WTC11 (cell line): ENCODE results near the gene PADI6. TPM values are rescaled to one million over a fixed set of nuclear protein-coding genes. Genes with fewer than 3 reads are reported as not detected.

Experiments
- ATAC-seq: fragments of 200-7000 bp; cut with Tn5 transposase; 2 replicates; pipeline ENCODE4 v1.10.0; 2021; ENCODE audit warnings: mild to moderate bottlenecking, moderate library complexity
- CTCF ChIA-PET: fragments of 300-600 bp; sonication (Branson Sonifier 250); formaldehyde crosslinking; loops from one replicate; lab custom pipeline; 2021; ENCODE audit warnings: antibody characterized with exemption; lab: Charles Lee
- POLR2A ChIA-PET: fragments of 350-600 bp; sonication (Branson Sonifier 250); formaldehyde crosslinking; loops from one replicate; lab custom pipeline; 2021; ENCODE audit warnings: antibody characterized with exemption; lab: Charles Lee
- DNase-seq: peaks from one replicate; pipeline ENCODE4 v3.0.0; 2021; ENCODE audit warnings: low spot score
- H3K27ac Mint-ChIP-seq: 2 replicates; pipeline ENCODE4 v1.8.0; 2021; ENCODE audit warnings: mixed read lengths
- H3K27me3 Mint-ChIP-seq: 2 replicates; pipeline ENCODE4 v1.8.0; 2021; ENCODE audit warnings: low read depth, mild to moderate bottlenecking, moderate library complexity, mixed read lengths
- H3K36me3 Mint-ChIP-seq: 2 replicates; pipeline ENCODE4 v1.8.0; 2021; ENCODE audit warnings: mixed read lengths
- H3K4me1 Mint-ChIP-seq: 2 replicates; pipeline ENCODE4 v1.8.0; 2022; ENCODE audit warnings: mixed read lengths
- H3K4me3 Mint-ChIP-seq: 2 replicates; pipeline ENCODE4 v1.8.0; 2021; ENCODE audit warnings: mild to moderate bottlenecking, moderate library complexity, mixed read lengths
- H3K9me3 Mint-ChIP-seq: 2 replicates; pipeline ENCODE4 v1.8.0; 2021; ENCODE audit warnings: mixed read lengths
- AR ChIP-seq: fragments of 250-450 bp; sonication (Bioruptor Pico); IDR thresholded peaks from 2 replicates; pipeline ENCODE4 v1.9.0; 2021; ENCODE audit warnings: mild to moderate bottlenecking
- ATF1 ChIP-seq: sonication (generic); formaldehyde crosslinking; IDR thresholded peaks from 2 replicates; pipeline ENCODE4 v1.8.1; 2023; ENCODE audit warnings: mild to moderate bottlenecking, moderate library complexity, missing genetic modification reagents
- ATF6 ChIP-seq: sonication (generic); formaldehyde crosslinking; IDR thresholded peaks from 2 replicates; pipeline ENCODE4 v1.8.1; 2023; ENCODE audit warnings: mild to moderate bottlenecking, missing genetic modification reagents
- CREB1 ChIP-seq: sonication (generic); formaldehyde crosslinking; IDR thresholded peaks from 2 replicates; pipeline ENCODE4 v1.8.0; 2023; ENCODE audit warnings: mild to moderate bottlenecking, missing genetic modification reagents
- E2F1 ChIP-seq: sonication (generic); formaldehyde crosslinking; IDR thresholded peaks from 2 replicates; pipeline ENCODE4 v1.8.0; 2022; ENCODE audit warnings: mild to moderate bottlenecking, missing genetic modification reagents
- MLX ChIP-seq: sonication (generic); formaldehyde crosslinking; IDR thresholded peaks from 2 replicates; pipeline ENCODE4 v1.8.1; 2023; ENCODE audit warnings: mild to moderate bottlenecking, missing genetic modification reagents, moderate library complexity
- SMAD4 ChIP-seq: sonication (generic); formaldehyde crosslinking; IDR thresholded peaks from 2 replicates; pipeline ENCODE4 v1.8.0; 2022; ENCODE audit warnings: mild to moderate bottlenecking, missing genetic modification reagents
- TP53 ChIP-seq: sonication (generic); formaldehyde crosslinking; IDR thresholded peaks from 2 replicates; pipeline ENCODE4 v1.8.1; 2023; ENCODE audit warnings: mild to moderate bottlenecking, missing genetic modification reagents
- USF1 ChIP-seq: sonication (generic); formaldehyde crosslinking; IDR thresholded peaks from 2 replicates; pipeline ENCODE4 v1.8.0; 2022; ENCODE audit warnings: mild to moderate bottlenecking, missing genetic modification reagents
- USF2 ChIP-seq: sonication (generic); formaldehyde crosslinking; IDR thresholded peaks from 2 replicates; pipeline ENCODE4 v1.8.1; 2023; ENCODE audit warnings: mild to moderate bottlenecking, missing genetic modification reagents, moderate library complexity
- ZNF396 ChIP-seq: fragments of 250-450 bp; sonication (Bioruptor Pico); IDR thresholded peaks from 2 replicates; pipeline ENCODE4 v1.8.0; 2021; ENCODE audit warnings: mild to moderate bottlenecking, moderate library complexity, borderline replicate concordance
- ZNF512 ChIP-seq: sonication (generic); formaldehyde crosslinking; IDR thresholded peaks from 2 replicates; pipeline ENCODE4 v1.8.1; 2022; ENCODE audit warnings: missing genetic modification reagents, borderline replicate concordance
- ZNF532 ChIP-seq: fragments of 250-450 bp; sonication (Bioruptor Pico); IDR thresholded peaks from 2 replicates; pipeline ENCODE4 v1.9.0; 2021; ENCODE audit warnings: mild to moderate bottlenecking, borderline replicate concordance
- ZNF671 ChIP-seq: fragments of 250-450 bp; sonication (Bioruptor Pico); IDR thresholded peaks from 2 replicates; pipeline ENCODE4 v1.8.0; 2021; ENCODE audit warnings: mild to moderate bottlenecking
- ZSCAN18 ChIP-seq: fragments of 250-450 bp; sonication (Bioruptor Pico); IDR thresholded peaks from 2 replicates; pipeline ENCODE4 v2.1.2; 2022; ENCODE audit warnings: mild to moderate bottlenecking, moderate library complexity
- total RNA-seq: library from RNA; stranded (reverse); gene quantifications from 3 replicates; pipeline ENCODE4 v1.2.3, GENCODE V29; 2021

The PADI6 gene
- total RNA-seq, 1 experiment from 2014 or later, result not detected

GRCh38 chr1:17348593-17349234, 23.3 kb upstream of the PADI6 start:
- DNase-seq, result no peak
- H3K4me1 Mint-ChIP-seq, result peaks cover 4% of the 10 kb centered on the region; the same call in 1 of the 2 replicates
- H3K27me3 Mint-ChIP-seq, result peaks cover 3% of the 10 kb centered on the region; the same call in 1 of the 2 replicates
- H3K9me3 Mint-ChIP-seq, result peaks cover 10% of the 10 kb centered on the region
- no peak overlapping the region for H3K4me3 Mint-ChIP-seq
- CTCF ChIA-PET, result interaction anchor here (1.0 kb wide), 1 partner anchor 223 kb away, joined by 3 read pairs; no protein-coding TSS in a partner anchor
- ATAC-seq, result no peak
- peaks cover 3% of the 10 kb centered on the region; the same call in 1 of the 2 replicates for H3K36me3 Mint-ChIP-seq
- no peak overlapping the region for H3K27ac Mint-ChIP-seq
- no peak for TF ChIP-seq CREB1
- TF ChIP-seq ZNF671 (CRISPR knock-in tag), result no peak
- no peak for TF ChIP-seq MLX (CRISPR knock-in tag)
- no peak for TF ChIP-seq ZSCAN18
- no peak for TF ChIP-seq USF1 (CRISPR knock-in tag)
- TF ChIP-seq ATF6 (CRISPR knock-in tag), result no peak
- TF ChIP-seq AR (CRISPR knock-in tag), result no peak
- POLR2A ChIA-PET, result no interaction called here

- H3K36me3 Mint-ChIP-seq, result no peaks in the 10 kb centered on the region
- ATAC-seq (no peak), DNase-seq (no peak)
- peaks cover 5% of the 10 kb centered on the region; the same call in 1 of the 2 replicates for H3K9me3 Mint-ChIP-seq
- ChIA-PET POLR2A (no interaction called here), CTCF (interaction anchor here (0.8 to 2.2 kb wide), 2 partner anchors 9 to 14 kb away, joined by 3 to 8 read pairs; no protein-coding TSS in a partner anchor)
- H3K4me3 Mint-ChIP-seq, result no peak overlapping the region
- peaks cover 4% of the 10 kb centered on the region; the same call in 1 of the 2 replicates for H3K4me1 Mint-ChIP-seq
- no peak overlapping the region for H3K27ac Mint-ChIP-seq
- peaks cover 3% of the 10 kb centered on the region; the same call in 1 of the 2 replicates for H3K27me3 Mint-ChIP-seq
- TF ChIP-seq E2F1 (CRISPR knock-in tag) (no peak), SMAD4 (CRISPR knock-in tag) (no peak), ZNF532 (CRISPR knock-in tag) (no peak), ZNF396 (CRISPR knock-in tag) (no peak), USF1 (CRISPR knock-in tag) (no peak), ZNF512 (CRISPR knock-in tag) (no peak), ATF1 (CRISPR knock-in tag) (no peak), USF2 (no peak), TP53 (CRISPR knock-in tag) (no peak)
Observed at GRCh38 chr1:17350083-17350482, 21.9 kb upstream of the PADI6 start.
